Brain microvascular endothelial cell (primary cell): ENCODE results near the gene MAP3K6.

Experiments
- DNase-seq: peaks from one replicate; pipeline ENCODE4 v3.0.0-alpha.2; 2020
- H3K27ac ChIP-seq: fragments of 250-450 bp; sonication (Bioruptor Pico); 2 replicates; pipeline ENCODE4 v1.5.1; 2020; ENCODE audit warnings: mild to moderate bottlenecking, moderate library complexity
- H3K27me3 ChIP-seq: fragments of 250-450 bp; sonication (Bioruptor Pico); replicated peaks from 2 replicates; pipeline ENCODE4 v1.5.1; 2020; ENCODE audit warnings: mild to moderate bottlenecking
- H3K36me3 ChIP-seq: fragments of 250-450 bp; sonication (Bioruptor Pico); replicated peaks from 2 replicates; pipeline ENCODE4 v1.5.1; 2020; ENCODE audit warnings: mild to moderate bottlenecking
- H3K4me3 ChIP-seq: 2 replicates; pipeline ENCODE4 v1.5.1; 2011; ENCODE audit warnings: low read depth, mild to moderate bottlenecking, control low read depth, low read length, moderate library complexity
- in situ Hi-C: cut with HindIII; loops from 2 replicates; pipeline ENCODE4 v1.10.0; 2017; ENCODE audit warnings: low sequenced_read_pairs, low pct_ligation_motif_present
- TF ChIP-seq, protein P1 (sequence below): IDR thresholded peaks from 2 replicates; pipeline ENCODE4 v1.5.1; 2011; ENCODE audit warnings: low read depth, mild to moderate bottlenecking, moderate library complexity, low read length, control low read depth, inconsistent platforms; ENCODE audit errors: missing control alignments

Gene MAP3K6

DNA sequence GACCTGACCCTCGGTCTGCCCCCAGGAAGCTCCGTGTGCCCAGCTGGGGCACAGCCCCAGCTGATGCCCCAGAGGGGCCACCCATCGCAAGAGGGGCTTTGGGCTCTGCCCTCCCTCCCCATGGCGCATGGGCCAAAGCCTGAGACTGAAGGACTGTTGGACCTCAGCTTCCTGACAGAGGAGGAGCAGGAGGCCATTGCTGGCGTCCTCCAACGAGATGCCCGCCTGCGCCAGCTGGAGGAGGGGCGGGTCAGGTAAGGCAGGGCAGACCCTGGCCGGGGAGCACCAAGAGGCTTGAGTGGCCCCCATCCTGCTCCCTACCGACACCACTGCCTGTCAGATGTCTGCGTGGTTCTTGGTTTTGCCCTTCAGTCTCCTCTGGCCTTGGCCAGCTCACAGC, 21.5 kb downstream of the MAP3K6 start:
- no peak for DNase-seq
- Histone ChIP-seq H3K27ac (no peak overlapping the region), H3K4me3 (no peak overlapping the region), H3K36me3 (no peaks in the 10 kb centered on the region), H3K27me3 (no peaks in the 10 kb centered on the region)
- TF ChIP-seq, protein P1, sequence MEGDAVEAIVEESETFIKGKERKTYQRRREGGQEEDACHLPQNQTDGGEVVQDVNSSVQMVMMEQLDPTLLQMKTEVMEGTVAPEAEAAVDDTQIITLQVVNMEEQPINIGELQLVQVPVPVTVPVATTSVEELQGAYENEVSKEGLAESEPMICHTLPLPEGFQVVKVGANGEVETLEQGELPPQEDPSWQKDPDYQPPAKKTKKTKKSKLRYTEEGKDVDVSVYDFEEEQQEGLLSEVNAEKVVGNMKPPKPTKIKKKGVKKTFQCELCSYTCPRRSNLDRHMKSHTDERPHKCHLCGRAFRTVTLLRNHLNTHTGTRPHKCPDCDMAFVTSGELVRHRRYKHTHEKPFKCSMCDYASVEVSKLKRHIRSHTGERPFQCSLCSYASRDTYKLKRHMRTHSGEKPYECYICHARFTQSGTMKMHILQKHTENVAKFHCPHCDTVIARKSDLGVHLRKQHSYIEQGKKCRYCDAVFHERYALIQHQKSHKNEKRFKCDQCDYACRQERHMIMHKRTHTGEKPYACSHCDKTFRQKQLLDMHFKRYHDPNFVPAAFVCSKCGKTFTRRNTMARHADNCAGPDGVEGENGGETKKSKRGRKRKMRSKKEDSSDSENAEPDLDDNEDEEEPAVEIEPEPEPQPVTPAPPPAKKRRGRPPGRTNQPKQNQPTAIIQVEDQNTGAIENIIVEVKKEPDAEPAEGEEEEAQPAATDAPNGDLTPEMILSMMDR: no peak
- in situ Hi-C loops: no loop called here

DNA sequence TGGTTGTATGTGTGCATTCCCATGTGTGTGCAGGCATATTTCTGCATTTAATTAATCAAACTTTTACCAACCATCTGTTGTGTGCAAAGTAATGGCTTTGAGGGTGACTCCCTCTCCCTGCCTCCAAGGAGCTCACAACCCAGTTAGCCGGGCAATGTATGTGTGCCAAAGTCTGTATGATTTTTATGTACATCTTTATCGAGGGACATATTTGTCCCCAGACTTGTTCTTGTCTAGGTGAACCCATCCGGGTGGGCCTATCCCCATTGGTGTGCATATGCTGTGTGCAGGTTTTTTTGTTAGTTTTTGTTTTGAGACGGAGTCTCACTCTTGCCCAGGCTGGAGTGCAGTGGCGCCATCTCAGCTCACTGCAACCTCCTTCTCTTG, 23.1 kb downstream of the MAP3K6 start:
- DNase-seq: no peak
- TF ChIP-seq, protein P1: no peak
- Histone ChIP-seq H3K4me3 (no peak overlapping the region), H3K27me3 (no peaks in the 10 kb centered on the region), H3K36me3 (no peaks in the 10 kb centered on the region), H3K27ac (no peak overlapping the region)
- in situ Hi-C loops: no loop called here

DNA sequence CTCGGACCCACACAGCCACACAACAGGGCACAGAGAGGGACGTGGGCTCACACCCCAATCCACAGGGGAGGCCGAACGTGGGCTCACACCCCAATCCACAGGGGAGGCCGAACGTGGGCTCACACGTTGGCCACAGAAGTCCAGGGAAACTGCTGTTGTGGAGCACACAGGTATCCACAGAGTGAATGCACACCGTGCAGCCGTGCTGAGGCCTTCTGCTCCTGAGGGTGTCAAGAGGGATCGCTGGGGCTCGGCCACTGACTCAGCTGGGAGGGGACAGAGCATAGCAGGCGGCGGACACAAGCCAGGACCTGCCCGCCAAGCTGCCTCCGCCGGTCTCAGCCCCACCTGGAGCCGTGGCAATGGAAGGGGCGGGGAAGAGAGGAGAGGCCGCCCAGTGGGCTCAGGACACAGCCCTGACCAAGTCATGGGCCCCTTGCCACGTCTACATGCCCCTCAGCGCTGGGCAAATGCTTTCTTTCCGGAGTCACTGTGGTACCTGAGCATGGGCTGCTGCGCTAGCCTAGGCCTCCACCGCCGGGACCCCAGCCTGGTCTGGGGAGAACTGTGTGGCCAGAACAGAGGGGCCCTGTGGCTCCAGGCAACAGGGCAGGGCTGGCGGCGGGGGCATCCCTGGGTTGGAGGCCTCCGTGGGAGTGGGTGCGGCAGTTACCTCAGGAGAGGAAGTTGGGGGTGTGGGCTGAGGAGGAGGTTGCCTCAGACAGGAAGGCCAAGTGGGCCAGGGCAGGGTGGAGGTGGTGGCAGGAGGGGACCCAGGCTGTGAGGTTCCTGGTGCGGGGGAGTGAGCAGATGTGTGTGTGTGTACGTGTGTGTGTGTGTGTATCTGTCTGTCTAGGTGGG, 23.8 kb downstream of the MAP3K6 start:
- Histone ChIP-seq H3K27ac (no peak overlapping the region), H3K36me3 (no peaks in the 10 kb centered on the region), H3K27me3 (no peaks in the 10 kb centered on the region), H3K4me3 (no peak overlapping the region)
- DNase-seq: no peak
- in situ Hi-C loops: no loop called here
- TF ChIP-seq, protein P1: no peak

DNA sequence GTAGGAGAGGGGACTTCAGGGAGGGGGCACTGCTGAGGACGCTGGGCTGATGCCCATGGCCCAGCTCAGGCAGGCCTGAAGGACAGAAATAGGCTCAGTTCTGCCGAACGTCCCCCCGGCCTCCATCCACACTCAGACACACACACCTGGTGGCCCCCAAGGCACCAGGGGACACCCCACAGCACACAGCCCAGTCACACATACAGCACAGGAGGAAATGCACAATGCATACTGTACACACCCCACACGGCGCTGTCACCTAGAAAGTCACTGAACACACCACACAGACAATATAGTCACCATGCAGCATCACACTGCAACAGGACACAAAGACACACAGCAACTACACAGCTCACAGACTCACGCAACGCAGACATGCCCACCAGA, 24.4 kb downstream of the MAP3K6 start:
- Histone ChIP-seq H3K27me3 (no peaks in the 10 kb centered on the region), H3K4me3 (no peak overlapping the region), H3K36me3 (no peaks in the 10 kb centered on the region), H3K27ac (no peak overlapping the region)
- TF ChIP-seq, protein P1: no peak
- no peak for DNase-seq
- in situ Hi-C loops: no loop called here

DNA sequence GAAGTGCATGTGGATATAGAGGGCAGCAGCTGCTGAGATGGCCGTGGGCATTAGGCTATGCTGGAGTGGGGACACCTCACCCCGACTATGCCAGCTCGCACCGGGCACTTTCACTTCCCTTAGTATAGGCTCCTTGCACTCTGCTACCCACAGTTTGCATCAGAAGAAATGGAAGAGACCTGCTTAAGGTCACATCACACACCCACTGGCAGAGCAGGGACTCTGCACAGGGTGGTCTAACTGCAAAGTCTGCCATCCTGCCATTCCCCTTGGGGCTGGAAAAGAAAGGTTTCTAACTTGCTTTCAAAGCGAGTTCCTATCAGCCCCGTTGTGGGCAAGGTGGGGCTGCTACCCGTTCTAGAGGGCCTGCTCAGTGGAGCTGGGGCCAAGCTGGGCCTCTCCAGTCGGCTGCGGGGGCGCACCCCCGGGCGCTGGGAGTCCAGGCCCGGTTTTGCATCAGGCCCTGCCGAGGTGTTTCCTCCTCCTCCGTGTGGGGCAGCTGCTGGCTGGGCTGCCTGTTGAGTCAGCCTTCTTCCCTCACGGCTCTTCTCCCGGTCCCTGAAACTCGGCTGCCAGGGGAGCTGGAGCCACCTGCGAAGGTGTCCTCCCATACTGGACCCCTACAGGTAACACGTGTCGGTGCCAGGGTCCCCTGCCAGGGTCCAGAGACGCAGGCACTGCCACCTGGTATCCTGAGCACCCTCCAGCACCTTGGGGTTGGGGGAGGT, 25.1 kb downstream of the MAP3K6 start, which contains the start of gene SYTL1:
Gene SYTL1, plus strand, starts transcription at position 498 of the 728 bp plus-strand sequence. CDS start 3,313 bp downstream, outside the sequence.
- no peak within 1 kb of the TSS for H3K4me3 ChIP-seq

More for the DNA sequence above, 25.1 kb downstream of the MAP3K6 start, which contains the start of gene SYTL1:
- DNase-seq: peak; percentile 64
- H3K27me3 ChIP-seq: no peaks in the 10 kb centered on the region
- TF ChIP-seq, protein P1: no peak
- in situ Hi-C loops: no loop called here
- H3K36me3 ChIP-seq: peaks cover 3% of the 10 kb centered on the region
- H3K27ac ChIP-seq: no peak within 1 kb of the TSS
